NCI-H1930 (cell line): Measurements from ENCODE around the gene ARRDC2.
"Not testable (repeated sequence)": the region's sequence is repeated elsewhere in the genome, so short reads cannot be mapped to it uniquely, and the experiment has no call there.

ENCODE experiments used
- DNase-seq, 2 experiments: peaks; one replicate each; lab custom pipeline; 2025; lab: John Stamatoyannopoulos, UW

The ARRDC2 gene

GRCh38 chr19:18016209-18016910, 8.4 kb downstream of the ARRDC2 start:
- no peak for DNase-seq

GRCh38 chr19:18017275-18018083, 9.5 kb downstream of the ARRDC2 start:
- no peak for DNase-seq

DNA sequence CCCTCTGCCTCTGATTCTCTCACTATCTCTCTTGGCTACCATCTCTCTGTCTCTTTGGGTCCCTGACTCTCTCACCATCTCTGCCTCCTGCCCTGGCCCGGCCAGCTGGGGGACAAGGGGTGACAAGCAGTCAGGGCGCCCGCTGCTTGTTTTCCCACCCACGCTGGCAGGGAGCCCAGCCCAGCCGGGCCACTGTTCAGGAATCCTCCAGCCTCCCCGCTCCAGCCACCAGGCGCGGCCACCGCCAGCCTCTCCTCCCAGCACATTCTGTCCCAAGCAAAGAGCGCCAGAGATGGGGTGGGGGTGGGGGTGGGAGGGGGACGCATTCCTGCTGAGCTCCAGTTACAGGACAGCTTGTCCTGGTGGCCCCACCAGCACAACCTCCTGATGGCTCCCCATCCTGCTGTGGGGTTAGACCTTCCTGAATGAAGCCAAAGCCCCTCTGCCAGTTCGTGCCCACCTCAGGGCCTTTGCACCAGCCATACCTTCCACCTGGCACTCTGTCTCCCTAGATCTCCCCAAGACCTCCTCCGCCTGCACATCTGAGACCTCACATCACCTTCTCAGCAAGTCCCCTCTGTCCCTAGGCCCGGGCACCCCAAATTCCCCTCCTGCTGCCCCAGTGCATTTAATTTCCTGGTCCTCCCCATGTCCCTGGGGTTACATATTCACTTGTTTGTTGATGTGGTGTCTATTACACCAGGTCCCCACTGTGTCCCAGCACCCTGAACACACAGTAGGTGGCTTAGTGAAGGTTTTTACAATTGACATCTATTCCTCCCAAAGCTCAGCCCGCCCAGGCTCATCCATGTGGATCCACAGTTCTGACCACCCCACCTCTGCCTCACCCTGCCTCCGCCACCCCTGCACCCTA, 12.5 kb downstream of the ARRDC2 start:
- DNase-seq = no peak

GRCh38 chr19:18021121-18021755, 13.3 kb downstream of the ARRDC2 start:
- no peak for DNase-seq

DNA sequence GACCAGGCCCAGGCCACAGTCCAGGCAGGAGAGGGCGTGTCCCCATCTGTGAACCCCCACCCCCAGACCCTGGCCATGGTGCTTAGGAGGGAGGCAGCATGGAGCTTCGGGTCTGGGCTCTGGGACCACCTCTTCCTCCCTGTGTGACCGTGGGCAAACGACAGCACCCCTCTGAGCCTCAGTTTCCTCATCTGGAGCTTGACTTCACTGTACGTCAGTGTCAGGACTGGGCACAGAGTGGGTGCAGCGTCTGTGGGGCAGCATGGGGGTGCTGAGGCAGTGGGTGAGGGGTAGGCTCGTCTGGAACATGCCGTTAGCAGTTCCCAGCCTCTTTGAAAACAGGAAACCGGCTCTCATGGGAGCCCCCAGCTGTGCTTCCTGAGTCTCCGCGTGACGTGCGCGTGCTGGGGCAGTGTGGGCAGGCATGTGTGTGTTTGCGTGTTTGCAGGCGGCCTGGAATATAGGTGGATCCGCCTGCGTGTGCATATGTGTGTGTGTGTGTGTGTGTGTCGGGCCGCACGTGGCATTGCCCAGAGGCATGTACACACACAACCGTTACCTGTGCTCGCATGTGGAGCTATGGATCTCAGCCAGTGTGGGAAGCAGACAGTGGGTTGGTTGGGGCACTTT, 15.8 kb downstream of the ARRDC2 start:
- no peak for DNase-seq

DNA sequence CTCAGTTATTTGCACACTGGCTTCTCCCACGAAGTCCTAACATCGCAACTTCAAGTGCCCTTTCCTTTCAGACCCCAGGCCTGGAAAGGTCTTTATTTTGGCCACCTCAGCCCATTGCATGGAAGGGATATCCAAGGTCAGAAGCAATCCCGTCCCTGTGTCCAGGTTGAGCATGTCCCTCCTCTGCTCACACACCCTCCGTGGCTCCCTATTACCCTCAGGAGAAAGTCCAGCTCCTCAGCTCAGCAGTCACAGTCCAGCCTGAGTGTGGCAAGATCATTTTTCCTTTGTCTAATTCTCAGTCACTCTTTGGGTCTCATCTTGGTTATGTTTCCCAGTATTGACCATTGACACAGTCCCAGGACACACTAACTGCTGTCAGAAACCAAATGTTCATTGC, 19.2 kb downstream of the ARRDC2 start:
- no peak for DNase-seq

- peak in 1 of 2 experiments; percentile 15 for DNase-seq
Measured at GRCh38 chr19:18029617-18030338, 21.8 kb downstream of the ARRDC2 start.

DNA sequence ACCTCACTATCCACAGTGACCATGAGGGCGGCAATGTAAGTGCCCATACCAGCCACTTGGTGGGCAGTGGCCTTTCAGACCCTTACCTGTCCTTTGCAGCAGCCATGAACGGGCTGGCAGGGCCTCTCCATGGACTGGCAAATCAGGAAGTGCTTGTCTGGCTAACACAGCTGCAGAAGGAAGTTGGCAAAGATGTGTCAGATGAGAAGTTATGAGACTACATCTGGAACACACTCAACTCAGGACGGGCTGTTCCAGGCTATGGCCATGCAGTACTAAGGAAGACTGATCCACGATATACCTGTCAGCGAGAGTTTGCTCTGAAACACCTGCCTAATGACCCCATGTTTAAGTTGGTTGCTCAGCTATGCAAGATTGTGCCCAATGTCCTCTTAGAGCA, 23.4 kb downstream of the ARRDC2 start:
- not testable (repeated sequence) for DNase-seq

DNA sequence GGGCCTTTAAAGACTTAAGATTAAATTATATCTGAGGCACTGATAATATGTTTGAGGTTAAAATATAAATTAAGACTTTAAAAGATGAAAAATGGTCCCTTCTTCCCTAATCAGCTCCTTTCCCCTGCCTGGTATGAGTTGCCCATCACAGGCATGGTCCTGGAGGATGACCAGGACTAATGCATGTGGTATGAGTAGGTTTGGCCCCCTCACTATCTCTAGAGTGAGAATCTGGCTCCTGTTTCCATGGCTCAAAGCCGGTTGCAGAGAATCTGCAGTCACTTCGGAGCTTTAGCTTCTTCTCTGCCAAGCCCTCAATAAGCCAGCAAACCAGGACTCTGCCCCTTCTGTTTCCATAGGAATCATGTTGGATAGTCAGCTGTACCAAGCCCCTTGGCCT, 24.1 kb downstream of the ARRDC2 start:
- not testable (repeated sequence) for DNase-seq

DNA sequence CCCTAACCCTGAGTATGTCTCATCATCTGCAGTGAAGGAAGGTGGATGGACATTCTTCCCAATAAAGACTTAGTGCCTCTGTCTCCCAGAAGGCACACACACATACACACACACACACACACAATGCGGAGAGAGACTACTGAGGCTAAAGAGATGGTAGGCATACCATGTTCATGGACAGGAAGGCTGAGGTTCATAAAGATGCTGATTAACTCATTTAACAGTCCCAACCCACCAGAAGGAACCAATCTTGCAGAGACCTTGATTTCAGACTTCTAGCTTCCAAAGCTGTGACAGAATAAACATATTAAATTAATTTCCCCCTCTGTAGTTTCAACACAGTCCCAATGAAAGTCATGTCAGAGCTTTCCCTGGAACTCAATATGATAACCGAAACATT, 33.1 kb downstream of the ARRDC2 start:
- DNase-seq = no peak

DNA sequence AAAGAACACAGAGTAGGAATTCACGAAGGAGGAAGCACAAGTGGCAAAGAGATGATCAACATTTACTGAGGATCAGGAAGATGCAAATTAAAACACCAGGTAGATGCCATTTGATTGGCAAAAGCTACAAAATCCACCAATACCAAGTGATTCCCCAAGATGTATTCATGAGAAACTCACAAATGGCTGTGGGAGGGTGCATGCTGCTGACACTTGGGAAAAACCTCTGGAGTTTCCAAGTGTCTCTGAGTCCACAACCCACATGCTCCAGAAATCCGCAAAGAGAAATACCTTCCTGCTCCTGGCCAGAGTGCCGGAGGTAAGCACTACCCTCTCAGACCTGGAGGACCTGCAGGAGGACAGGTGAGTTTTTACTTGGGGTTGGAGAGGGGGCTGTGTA, 35.7 kb downstream of the ARRDC2 start:
- no peak for DNase-seq

DNA sequence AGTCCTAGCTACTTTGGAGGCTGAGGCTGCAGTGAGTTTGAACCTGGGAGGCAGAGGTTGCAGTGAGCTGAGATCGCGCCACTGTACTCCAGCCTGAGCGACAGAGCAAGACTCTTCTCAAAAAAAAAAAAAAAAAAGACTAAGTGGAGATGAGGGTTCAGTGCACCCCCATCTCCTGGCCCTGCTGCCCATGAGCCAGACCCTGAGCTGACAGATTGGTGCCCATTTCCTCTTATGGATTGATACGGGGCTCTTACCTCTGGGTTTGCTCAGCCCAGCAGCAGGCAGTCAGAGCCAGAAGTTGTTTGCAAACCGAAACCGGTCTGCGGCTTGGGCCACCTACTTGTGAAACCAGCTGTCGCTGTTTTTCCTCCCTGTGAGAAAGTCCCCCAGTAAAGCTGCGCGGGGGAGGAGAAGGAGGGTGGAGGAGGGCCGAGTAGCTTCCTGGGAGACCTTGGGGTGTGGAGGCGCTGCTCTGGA, 36.9 kb downstream of the ARRDC2 start:
- DNase-seq = no peak

- DNase-seq = no peak
Measured at GRCh38 chr19:18045307-18046050, 37.5 kb downstream of the ARRDC2 start.

DNA sequence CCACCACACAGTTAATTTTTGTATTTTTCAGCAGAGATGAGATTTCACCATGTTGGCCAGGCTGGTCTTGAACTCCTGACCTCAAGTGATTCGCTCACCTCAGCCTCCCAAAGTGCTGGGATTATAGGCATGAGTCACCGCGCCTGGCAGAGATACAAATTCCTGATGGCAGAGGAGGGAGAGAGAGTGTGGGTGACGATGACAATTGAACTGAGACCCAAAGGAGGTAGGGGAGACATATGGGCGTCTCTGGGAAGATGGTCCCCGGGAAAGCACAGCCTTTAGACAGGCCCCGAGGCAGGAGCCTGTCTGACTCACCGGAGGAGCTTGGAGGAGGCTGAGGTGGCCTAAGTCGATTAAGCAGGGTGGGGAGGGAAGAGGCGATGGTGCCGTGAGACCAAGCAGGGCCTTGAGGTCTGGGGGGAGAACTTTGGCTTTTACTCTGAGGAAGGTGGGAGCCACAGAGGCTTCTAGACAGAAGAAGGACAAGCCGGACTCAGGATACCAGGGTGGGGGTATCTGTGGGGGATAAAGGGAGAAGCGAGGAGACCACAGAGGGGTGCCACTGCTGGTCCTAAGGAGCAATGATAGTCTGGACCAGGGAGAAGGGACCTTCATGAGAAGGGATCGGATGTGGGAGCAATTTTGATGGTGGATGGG, 38.2 kb downstream of the ARRDC2 start:
- no peak for DNase-seq

DNA sequence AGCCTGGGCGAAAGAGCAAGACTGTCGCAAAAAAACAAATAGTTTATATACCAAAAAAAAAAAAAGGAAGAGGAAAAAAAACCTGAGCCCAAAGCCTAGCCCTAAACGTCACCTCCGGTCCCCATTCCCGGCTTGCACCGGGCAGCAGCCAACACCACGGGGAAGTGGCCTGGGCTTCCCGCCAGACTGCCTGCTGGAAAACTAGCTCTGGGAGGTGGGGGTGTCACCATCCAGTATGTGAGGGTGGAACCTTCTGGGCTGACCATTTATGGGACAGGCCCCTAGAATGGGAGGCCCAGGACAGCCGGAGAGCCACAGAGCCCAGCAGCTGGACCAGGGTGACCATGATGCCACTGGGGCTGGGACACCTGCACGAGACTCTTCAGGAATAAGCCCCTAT, 41.4 kb downstream of the ARRDC2 start:
- DNase-seq = no peak

DNA sequence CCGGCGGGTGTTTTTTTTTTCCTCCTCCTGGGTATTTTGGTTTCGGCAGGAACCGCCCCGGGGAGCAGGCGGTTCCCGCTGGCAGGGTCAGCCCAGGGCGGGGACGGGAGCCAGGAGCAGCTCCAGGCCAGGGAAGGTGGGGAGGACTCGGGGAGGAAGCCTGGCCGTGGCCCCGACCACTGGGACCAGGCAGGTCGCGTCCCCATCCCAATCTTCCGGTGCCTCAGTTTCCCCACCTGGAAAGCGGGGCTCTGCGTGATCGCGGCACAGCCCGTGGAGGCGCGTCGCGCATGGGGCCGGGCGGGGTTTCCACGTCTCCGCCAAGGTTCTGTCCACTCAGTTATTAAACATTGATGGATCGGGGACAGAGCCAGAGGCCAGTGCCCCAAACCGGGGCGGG, 43.9 kb downstream of the ARRDC2 start:
- DNase-seq = no peak

- DNase-seq = no peak
Measured at GRCh38 chr19:18053576-18054219, 45.7 kb downstream of the ARRDC2 start.

DNA sequence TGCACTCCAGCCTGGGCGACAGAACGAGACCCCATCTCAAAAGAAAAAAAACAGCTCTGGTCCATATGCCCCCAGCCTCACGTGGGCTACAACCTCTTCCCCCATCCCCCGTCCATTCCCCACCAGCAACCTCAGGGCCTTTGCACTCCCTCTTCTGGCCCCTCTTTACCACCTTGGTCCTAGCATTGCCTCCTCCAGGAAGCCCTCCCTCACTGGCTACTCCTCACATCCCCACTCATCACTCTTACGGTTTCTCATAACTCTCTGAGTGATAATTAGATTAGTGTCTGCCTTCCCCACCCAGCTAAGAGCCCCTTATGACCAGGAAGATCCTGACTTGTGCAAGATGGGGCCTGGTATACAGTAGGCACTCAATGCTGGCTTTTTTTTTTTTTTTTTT, 48.0 kb downstream of the ARRDC2 start:
- DNase-seq = no peak

DNA sequence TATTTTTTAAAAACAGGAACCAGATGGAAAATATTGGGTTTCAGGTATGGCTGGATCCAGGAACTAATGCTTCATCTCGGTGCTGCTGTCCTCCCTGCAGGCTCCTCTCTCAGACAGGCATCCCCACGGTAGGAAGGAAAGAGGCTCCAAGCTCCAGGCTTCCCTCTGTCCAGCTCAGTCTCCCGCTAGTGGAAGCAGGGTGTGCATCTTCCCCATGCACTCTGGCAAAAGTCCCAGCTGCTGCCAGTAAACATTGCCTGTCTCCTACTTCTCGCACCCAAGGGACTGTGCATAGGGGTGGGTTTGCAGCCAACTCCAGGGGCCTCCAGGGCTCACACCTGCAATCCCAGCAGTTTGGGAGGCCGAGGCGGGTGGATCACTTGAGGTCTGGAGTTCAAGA, 49.6 kb downstream of the ARRDC2 start:
- no peak for DNase-seq
